Measurements from ENCODE around the gene RHBDL3.

Gene RHBDL3

GRCh38 chr17:32275060-32276042 lies 9.7 kb downstream of the RHBDL3 start:
- Histone ChIP-seq H3K4me1 (peaks cover 31% of the 10 kb centered on the region), H3K4me3 (no peak overlapping the region)

GRCh38 chr17:32276171-32276601 lies 10.6 kb downstream of the RHBDL3 start:
- Histone ChIP-seq H3K9me3 (no peaks in the 10 kb centered on the region), H3K4me3 (no peak overlapping the region), H3K27me3 (no peaks in the 10 kb centered on the region), H3K36me3 (no peaks in the 10 kb centered on the region), H3K4me2 (peak overlapping the region; percentile 83), H3K9ac (no peak overlapping the region), H3K4me1 (peaks cover 31% of the 10 kb centered on the region), H4K20me1 (no peaks in the 10 kb centered on the region), H3K27ac (peak overlapping the region; percentile 51; the same call in 1 of the 2 replicates)
- TF ChIP-seq Cebpa-rat (IDR thresholded peaks at IDR 0.05): no peak

More at GRCh38 chr17:32275060-32276042, 9.7 kb downstream of the RHBDL3 start:
- H3K4me2 ChIP-seq: peak overlapping the region; percentile 83
- no peak for TF ChIP-seq Cebpa-rat (IDR thresholded peaks at IDR 0.05)
- peak overlapping the region; percentile 51; the same call in 1 of the 2 replicates for H3K27ac ChIP-seq
- H3K27me3 ChIP-seq: peaks cover 3% of the 10 kb centered on the region
- no peaks in the 10 kb centered on the region for H4K20me1 ChIP-seq
- H3K9me3 ChIP-seq: no peaks in the 10 kb centered on the region
- H3K9ac ChIP-seq: no peak overlapping the region
- H3K36me3 ChIP-seq: no peaks in the 10 kb centered on the region

GRCh38 chr17:32277284-32277683 lies 11.7 kb downstream of the RHBDL3 start:
- H3K4me2 ChIP-seq: peak overlapping the region; percentile 83
- TF ChIP-seq Cebpa-rat (IDR thresholded peaks at IDR 0.05): no peak
- H3K4me1 ChIP-seq: peaks cover 31% of the 10 kb centered on the region
- no peaks in the 10 kb centered on the region for H4K20me1 ChIP-seq
- no peaks in the 10 kb centered on the region for H3K9me3 ChIP-seq
- H3K9ac ChIP-seq: no peak overlapping the region
- H3K4me3 ChIP-seq: no peak overlapping the region
- no peaks in the 10 kb centered on the region for H3K27me3 ChIP-seq
- H3K27ac ChIP-seq: no peak overlapping the region
- no peaks in the 10 kb centered on the region for H3K36me3 ChIP-seq

DNA sequence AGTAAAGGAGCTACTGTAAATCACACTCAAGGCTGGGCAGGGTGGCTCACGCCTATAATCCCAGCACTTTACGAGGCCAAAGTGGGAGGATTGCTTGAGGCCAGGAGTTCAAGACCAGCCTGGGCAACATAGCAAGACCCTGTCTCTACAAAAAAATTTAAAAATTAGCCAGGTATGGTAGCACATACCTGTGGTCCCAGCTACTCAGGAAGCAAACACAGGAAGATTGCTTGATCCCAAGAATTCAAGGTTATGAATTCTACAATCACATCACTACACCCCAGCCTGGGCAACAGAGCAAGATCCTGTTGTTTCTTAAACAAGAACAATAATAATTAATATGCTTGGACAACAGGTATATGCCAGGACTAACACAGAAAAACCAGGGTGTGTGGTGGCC lies 13.2 kb downstream of the RHBDL3 start:
- Histone ChIP-seq H3K4me1 (peaks cover 37% of the 10 kb centered on the region), H3K27ac (no peak overlapping the region)

DNA sequence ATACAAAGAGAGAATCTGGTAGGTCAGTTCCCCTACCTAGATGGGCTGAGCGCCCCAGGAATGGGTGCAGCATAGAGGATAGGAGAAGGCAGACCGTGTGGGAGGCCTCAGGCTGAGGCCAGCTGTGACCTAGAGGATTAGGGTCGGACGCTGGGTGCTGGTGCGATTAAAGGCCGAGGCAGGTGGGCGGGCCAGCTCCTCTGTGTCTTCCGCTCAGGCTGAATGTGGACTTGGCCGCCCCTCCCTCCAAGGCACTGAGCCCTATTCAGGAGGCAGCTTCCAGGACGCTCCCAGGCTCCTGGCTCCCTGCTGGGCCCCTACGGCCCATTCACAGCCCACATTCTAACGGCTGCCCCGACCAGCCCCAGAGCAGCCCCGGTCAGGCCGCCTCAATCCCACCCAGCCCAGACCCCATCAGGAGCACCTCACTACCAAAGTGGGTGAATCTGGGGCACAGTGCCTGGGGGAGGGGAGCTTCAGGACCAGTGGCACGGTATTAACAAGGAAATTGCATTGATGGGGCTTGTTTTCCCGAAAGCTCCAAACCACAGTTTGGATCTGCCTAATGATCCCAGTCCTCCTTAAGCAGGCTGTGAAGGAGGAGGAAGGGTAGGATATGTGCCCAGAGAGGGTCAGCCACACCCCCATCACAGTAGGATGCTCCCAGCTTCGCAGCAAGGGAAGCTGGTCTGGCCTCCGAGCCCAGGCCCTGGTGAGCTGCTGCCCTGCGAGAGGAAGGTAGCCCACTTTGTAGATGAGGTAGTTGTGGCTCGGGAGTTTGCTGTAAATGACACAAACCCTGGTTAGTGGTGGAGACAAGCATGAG lies 14.5 kb downstream of the RHBDL3 start:
- no peak for TF ChIP-seq Cebpa-rat (IDR thresholded peaks at IDR 0.05)
- no peaks in the 10 kb centered on the region for H3K27me3 ChIP-seq
- no peak overlapping the region for H3K27ac ChIP-seq
- no peak overlapping the region for H3K9ac ChIP-seq
- H3K4me1 ChIP-seq: peaks cover 44% of the 10 kb centered on the region
- no peaks in the 10 kb centered on the region for H4K20me1 ChIP-seq
- H3K4me3 ChIP-seq: no peak overlapping the region
- H3K36me3 ChIP-seq: no peaks in the 10 kb centered on the region
- no peaks in the 10 kb centered on the region for H3K9me3 ChIP-seq
- no peak overlapping the region for H3K4me2 ChIP-seq

More for the DNA sequence above, 13.2 kb downstream of the RHBDL3 start:
- H3K36me3 ChIP-seq: no peaks in the 10 kb centered on the region
- no peaks in the 10 kb centered on the region for H3K9me3 ChIP-seq
- no peak for TF ChIP-seq Cebpa-rat (IDR thresholded peaks at IDR 0.05)
- H4K20me1 ChIP-seq: no peaks in the 10 kb centered on the region
- H3K9ac ChIP-seq: no peak overlapping the region
- no peak overlapping the region for H3K4me2 ChIP-seq
- no peak overlapping the region for H3K4me3 ChIP-seq
- no peaks in the 10 kb centered on the region for H3K27me3 ChIP-seq

DNA sequence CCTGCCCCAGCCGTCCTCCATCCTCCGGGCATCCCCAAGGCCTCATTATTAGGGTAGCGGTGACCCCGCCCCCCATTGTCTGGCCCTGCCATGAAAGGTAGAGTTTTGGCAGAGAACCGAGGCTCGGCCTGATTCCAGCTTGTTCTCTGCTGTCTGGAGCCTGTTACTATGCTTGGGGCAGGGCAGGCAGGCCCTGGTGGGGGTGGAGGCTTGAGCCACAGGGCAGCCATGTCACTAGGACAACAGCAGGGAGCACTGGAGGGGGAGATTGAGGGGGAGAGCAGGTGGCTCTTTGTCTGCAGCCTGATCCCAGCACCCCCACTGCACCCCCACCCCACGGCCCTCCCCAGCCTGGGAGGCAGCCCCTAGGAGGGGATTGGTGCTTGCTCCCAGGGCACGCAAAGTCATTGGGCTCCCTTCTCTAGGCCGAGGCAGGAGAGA lies 15.4 kb downstream of the RHBDL3 start:
- Histone ChIP-seq H3K4me3 (no peak overlapping the region), H3K36me3 (no peaks in the 10 kb centered on the region), H3K9ac (no peak overlapping the region), H3K4me1 (peaks cover 44% of the 10 kb centered on the region), H3K9me3 (no peaks in the 10 kb centered on the region), H3K27me3 (no peaks in the 10 kb centered on the region), H4K20me1 (no peaks in the 10 kb centered on the region), H3K4me2 (no peak overlapping the region), H3K27ac (no peak overlapping the region)
- no peak for TF ChIP-seq Cebpa-rat (IDR thresholded peaks at IDR 0.05)

- Histone ChIP-seq H3K4me1 (peaks cover 56% of the 10 kb centered on the region), H3K4me2 (peak overlapping the region; percentile 90), H3K27ac (peak overlapping the region; percentile 10; the same call in 1 of the 2 replicates), H3K27me3 (no peaks in the 10 kb centered on the region), H3K4me3 (peak overlapping the region; percentile 33; the same call in 1 of the 2 replicates), H3K9ac (peak overlapping the region; percentile 27; the same call in 1 of the 2 replicates), H4K20me1 (no peaks in the 10 kb centered on the region), H3K9me3 (no peaks in the 10 kb centered on the region), H3K36me3 (no peaks in the 10 kb centered on the region)
- TF ChIP-seq Cebpa-rat (IDR thresholded peaks at IDR 0.05): no peak
Measured at GRCh38 chr17:32283745-32284201, 18.1 kb downstream of the RHBDL3 start.

GRCh38 chr17:32285306-32285705 lies 19.7 kb downstream of the RHBDL3 start:
- Histone ChIP-seq H4K20me1 (no peaks in the 10 kb centered on the region), H3K4me3 (no peak overlapping the region), H3K9me3 (no peaks in the 10 kb centered on the region), H3K27me3 (no peaks in the 10 kb centered on the region), H3K4me1 (peaks cover 71% of the 10 kb centered on the region), H3K36me3 (no peaks in the 10 kb centered on the region), H3K27ac (no peak overlapping the region), H3K4me2 (peak overlapping the region; percentile 64), H3K9ac (no peak overlapping the region)
- no peak for TF ChIP-seq Cebpa-rat (IDR thresholded peaks at IDR 0.05)

DNA sequence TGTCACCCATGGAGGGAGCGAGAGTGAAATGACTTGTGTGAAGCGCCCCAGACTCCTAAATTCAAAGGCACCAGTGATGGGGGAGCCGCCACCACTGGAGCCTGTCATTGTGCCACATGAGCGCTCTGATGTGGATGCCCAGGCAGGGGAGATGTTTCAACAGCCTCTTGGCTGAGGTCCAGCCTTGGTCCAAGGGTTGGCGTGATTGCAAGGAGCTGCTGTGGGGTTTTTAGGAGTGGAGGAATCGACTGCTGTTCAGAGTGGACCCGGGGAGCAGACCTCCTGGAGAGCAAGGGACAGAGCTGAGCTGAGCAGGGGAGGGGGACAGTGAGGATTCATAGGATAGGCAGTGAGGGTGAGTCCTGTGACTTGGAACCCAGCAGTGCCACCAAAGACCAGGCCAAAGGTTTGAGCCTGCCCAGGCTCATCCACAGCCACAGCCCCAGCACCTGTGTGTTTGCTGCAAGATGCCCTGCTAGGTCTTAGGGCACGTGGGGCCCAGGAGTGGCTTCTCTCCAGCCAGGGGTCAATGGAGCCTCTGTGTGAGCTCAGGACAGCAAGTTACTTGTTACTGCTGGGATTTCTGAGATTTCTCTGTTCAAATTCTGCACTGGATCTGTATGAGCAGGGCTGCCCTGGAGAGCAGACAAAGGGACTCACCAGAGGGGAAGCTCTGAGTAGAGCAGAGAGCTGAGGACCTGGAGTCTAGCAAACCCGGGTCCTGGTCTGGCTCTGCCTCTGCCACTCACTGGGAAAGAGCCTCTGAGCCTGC lies 20.3 kb downstream of the RHBDL3 start:
- Histone ChIP-seq H3K27me3 (no peaks in the 10 kb centered on the region), H3K4me2 (peak overlapping the region; percentile 64), H3K27ac (peak overlapping the region; percentile 40; the same call in 1 of the 2 replicates), H3K9ac (no peak overlapping the region), H3K36me3 (no peaks in the 10 kb centered on the region), H3K4me1 (peaks cover 77% of the 10 kb centered on the region), H3K4me3 (no peak overlapping the region), H3K9me3 (no peaks in the 10 kb centered on the region), H4K20me1 (no peaks in the 10 kb centered on the region)
- no peak for TF ChIP-seq Cebpa-rat (IDR thresholded peaks at IDR 0.05)
